Activated gamma-delta T cell treated with anti-CD3 and anti-CD28 coated beads, Interleukin-2, amount 50 U/mL, for 16 hours (primary cell): ENCODE measurements around the gene MCM3.

Source experiments
- DNase-seq: peaks from one replicate; pipeline ENCODE4 v3.0.0-alpha.2; 2020; ENCODE audit warnings: low read depth

The MCM3 gene

GRCh38 chr6:52249078-52249477 is 35.5 kb downstream of the MCM3 start:
- DNase-seq, result no peak

- no peak for DNase-seq
Observed at GRCh38 chr6:52245425-52245824, 39.1 kb downstream of the MCM3 start.

GRCh38 chr6:52244400-52244799 is 40.1 kb downstream of the MCM3 start, which contains the start of gene IL17F:
Gene IL17F, minus strand, starts transcription at chr6:52244500. Its CDS starts 71 bp downstream, at chr6:52244429.
- no peak for DNase-seq

- no peak for DNase-seq
Observed at GRCh38 chr6:52243282-52243893, 41.2 kb downstream of the MCM3 start.

DNA sequence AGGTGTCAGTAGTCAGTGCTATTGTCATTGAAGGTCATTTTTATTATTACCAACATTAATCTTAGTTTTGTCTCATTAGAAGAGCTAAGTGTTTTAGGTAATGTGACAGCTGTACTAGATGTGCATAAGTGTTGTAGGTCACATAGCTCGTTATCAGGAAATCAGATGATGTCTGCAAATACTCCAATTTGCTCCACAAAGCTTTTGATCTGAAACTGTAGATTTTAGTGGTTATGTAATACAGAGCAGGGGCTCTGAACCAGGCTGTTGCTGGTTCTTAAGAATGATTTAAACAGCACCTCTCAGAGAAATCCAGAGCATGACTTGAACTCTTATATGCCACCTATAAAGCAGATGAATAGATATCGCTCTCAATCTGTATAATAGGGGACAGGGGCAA is 42.7 kb downstream of the MCM3 start:
- DNase-seq, result no peak

DNA sequence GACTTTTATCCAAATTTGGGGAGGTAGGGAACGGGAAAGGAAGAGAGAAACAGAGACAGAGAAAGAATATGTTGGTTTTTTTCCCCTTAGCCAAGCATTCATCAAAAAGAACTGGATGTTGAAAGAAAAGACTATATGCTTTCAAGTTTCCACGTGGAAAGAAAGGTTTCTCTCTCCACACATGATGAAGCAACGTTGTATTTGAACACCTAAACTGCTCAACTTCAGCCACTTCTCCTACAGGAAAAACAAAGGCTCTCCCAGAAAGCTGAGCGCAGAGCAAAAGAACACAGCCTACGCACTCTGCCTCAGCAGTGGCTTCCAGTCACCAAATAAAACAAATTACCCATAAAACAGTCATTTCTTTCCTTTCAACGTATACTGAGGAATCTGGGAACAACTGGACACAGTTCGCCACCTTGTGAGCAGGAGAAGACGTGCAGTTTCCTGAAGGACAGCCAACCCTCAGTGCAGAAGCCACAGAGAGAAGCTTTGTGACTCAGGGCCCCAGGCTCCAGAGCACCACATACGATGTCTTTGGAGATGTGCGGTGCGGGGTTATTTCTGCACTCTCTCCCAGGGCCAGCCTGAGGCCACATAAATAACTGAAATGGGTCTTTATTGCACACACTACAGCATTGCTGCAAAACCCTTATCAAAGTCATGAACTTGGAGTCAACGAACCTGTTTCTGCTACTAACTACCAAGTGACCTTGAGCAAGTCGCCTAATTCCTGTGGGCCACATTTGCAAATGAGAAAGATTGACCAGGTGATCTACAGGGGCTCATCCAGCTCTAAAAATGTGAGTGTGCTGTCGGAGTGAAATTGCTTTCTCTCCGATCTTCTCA is 50.3 kb downstream of the MCM3 start:
- DNase-seq, result no peak

DNA sequence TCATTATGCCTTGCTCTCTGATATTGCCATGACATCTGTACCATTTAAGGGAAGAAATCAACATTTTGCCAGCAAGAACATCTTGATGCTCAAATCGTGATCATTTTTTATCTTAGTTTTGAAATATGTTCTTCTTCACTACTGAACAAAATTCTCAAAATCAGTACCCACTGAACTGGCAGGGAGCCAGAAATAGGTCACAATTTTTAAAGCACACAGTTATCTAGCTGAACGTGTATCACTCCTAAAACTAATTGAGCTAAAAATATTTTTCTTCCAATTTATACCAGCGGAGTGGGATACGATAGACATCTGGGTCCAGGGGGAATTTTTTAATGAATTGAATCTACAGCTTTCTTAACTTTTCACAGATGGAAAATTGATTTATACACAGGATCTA is 51.5 kb downstream of the MCM3 start:
- DNase-seq, result no peak

GRCh38 chr6:52231406-52232127 is 53.0 kb downstream of the MCM3 start:
- peak; percentile 8 for DNase-seq

- DNase-seq, result no peak
Observed at GRCh38 chr6:52230685-52231084, 53.9 kb downstream of the MCM3 start.

DNA sequence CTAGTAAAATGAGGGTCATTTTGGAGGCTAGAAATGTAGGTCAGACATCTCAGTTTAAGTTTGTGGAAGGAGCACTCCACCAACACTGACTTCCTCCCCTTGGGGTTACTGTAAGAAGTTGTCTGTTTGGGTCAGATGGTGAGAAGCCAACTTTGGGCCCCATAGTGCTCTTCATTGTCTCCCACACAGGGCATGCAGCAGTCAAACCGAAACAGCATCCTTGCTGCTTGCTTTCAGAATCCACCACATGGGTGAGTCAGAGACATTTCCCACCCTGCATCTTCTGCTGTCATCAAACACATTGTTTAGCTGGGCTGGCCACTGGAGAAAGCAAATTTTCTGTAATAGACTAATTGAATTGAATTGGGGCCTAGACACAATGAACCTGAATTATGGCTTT is 57.0 kb downstream of the MCM3 start:
- DNase-seq, result no peak

DNA sequence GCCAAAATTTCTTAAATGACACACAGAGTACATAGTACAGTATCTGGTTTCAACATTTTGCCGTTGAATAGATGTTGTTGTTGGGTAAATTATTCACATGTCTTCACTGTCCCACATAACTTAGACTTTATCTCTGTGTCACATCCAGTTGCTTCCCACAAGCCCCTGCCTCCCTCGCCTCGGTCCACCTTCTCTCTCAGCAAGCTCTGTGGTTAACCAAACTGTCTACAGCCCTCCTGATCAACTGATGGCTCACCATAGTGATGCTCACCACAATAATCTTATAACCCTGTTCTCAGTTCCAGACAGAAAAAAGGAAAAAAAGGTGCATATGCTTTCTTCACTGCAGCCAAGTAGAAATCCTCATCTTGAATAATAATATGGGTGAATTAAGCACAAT is 63.2 kb downstream of the MCM3 start:
- no peak for DNase-seq

GRCh38 chr6:52217761-52218160 is 66.8 kb downstream of the MCM3 start:
- DNase-seq, result no peak

DNA sequence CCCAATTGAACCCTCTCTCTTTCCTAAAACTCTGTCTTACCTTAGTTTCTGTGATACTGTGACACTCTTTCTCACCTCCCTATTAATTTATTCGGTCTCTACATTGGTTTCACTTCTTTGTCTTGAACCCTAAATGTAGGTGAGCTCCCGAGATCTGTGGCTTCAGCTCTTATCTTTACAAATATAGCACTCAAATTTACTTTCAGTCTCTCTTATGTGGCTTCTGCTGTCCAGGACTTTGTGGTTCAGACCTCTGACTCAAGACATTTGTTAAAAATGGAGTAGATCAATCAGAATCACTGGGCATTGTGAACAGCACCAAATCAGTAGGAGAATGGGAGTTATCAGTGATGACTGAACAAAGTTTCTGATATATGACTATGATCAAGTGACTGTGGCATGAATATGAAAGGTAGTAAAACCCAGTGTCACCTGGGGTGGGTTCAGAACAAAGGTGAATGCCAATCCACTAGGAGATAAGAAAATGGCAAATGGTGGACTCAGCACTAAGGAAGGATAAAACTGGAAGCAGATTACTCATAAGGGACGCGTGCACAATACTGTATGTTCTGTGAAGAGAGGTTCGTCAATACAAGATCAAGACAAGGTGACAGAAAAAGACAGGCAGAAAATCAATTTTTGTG is 67.5 kb downstream of the MCM3 start:
- DNase-seq, result no peak

DNA sequence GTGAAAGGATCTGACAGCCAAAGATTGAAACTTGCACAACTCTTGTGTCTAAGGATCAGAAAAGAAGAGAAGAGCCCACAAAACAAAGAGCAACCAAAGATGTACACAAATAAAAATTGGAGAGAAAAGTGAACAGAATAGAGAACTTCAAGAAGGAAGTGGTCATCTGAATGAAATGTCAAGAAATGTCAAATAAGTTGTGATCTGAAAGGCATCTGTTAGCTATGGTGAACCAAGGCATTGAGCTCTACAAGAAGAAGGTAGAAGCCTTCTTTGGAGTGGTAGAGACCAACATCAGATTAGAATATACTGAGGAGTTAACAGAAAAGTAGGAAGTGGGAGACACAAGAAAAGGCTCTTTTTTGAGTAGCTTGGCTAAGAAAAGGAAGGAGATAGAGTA is 68.8 kb downstream of the MCM3 start:
- DNase-seq, result no peak
